MM.1S (cell line): ENCODE data around the gene CCDC138.

Experiments used
- CTCF ChIP-seq: fragments of 300-600 bp; sonication (generic); IDR thresholded peaks from 2 replicates; pipeline ENCODE4 v1.5.1; 2016; ENCODE audit warnings: antibody characterized with exemption, low read length, mixed read lengths
- EZH2 ChIP-seq: fragments of 300-600 bp; sonication (generic); optimal IDR thresholded peaks from 2 replicates; pipeline ENCODE3; 2017; ENCODE audit warnings: low read depth, mild to moderate bottlenecking, antibody characterized with exemption, low read length, mixed read lengths
- EZH2phosphoT487 ChIP-seq: fragments of 300-600 bp; sonication (generic); IDR thresholded peaks from 2 replicates; pipeline ENCODE4 v1.6.1; 2018; ENCODE audit warnings: antibody characterized with exemption, low read length

GRCh38 chr2:108917526-108917925 lies 131.0 kb downstream of the CCDC138 start:
- TF ChIP-seq CTCF = no peak
- no peak for TF ChIP-seq EZH2
- no peak for TF ChIP-seq EZH2phosphoT487
